DOHH2 (cell line): ENCODE results near the gene CRELD2.

Experiments used
- EZH2phosphoT487 ChIP-seq: fragments of 200-600 bp; sonication (generic); IDR thresholded peaks from 2 replicates; pipeline ENCODE4 v1.6.1; 2017; ENCODE audit warnings: borderline replicate concordance, mild to moderate bottlenecking, antibody characterized with exemption, low read length, moderate library complexity, mixed read lengths
- TF ChIP-seq, protein P1 (sequence below): fragments of 200-600 bp; sonication (generic); IDR thresholded peaks from one replicate; pipeline ENCODE4 v1.5.1; 2014; ENCODE audit warnings: antibody characterized with exemption, mild to moderate bottlenecking, low read depth, low read length; ENCODE audit not compliant: poor library complexity, severe bottlenecking

DNA sequence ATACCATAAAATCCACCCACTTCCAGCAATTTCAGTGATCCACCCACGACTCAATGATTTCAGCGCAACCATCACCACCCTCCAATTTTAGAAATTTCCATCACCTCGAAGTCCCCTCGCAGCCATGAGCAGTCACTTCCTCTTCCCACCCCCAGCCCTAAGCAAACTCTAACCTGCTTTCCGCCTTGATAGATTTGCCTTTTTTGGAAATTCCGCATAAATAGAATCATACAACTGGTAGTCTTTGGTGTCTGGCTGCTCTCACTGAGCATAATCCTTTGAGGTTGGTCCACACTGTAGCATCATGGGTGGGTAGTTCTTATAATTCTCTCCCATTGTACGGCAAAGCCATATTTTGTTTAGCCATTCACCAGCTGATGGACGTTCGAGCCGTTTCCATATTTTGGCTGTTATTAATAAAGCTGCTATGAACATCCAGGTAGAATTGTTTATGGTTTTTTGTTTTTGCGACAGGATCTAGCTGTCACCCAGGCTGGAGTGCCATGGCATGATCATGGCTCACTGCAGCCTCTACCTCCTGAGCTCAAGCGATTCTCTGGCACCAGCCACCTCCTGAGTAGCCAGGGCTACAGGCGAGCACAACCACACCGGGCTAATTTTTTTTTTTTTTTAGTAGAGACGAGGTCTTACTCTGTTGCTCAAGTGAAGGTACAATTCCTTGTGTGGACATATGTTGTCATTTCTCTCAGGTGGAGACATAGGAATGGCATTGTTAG lies 58.2 kb downstream of the CRELD2 start:
- TF ChIP-seq, protein P1, sequence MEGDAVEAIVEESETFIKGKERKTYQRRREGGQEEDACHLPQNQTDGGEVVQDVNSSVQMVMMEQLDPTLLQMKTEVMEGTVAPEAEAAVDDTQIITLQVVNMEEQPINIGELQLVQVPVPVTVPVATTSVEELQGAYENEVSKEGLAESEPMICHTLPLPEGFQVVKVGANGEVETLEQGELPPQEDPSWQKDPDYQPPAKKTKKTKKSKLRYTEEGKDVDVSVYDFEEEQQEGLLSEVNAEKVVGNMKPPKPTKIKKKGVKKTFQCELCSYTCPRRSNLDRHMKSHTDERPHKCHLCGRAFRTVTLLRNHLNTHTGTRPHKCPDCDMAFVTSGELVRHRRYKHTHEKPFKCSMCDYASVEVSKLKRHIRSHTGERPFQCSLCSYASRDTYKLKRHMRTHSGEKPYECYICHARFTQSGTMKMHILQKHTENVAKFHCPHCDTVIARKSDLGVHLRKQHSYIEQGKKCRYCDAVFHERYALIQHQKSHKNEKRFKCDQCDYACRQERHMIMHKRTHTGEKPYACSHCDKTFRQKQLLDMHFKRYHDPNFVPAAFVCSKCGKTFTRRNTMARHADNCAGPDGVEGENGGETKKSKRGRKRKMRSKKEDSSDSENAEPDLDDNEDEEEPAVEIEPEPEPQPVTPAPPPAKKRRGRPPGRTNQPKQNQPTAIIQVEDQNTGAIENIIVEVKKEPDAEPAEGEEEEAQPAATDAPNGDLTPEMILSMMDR = no peak
- TF ChIP-seq EZH2phosphoT487 = no peak
